Loucy (cell line): Measurements from ENCODE around the gene ZNF507.
A peak's percentile ranks its signal among the peaks of the same experiment; 100 is the strongest.

Experiments
- H2AFZ ChIP-seq: fragments of 200-600 bp; sonication (generic); 2 replicates; pipeline ENCODE4 v1.6.0; 2016; ENCODE audit warnings: antibody characterized with exemption, mild to moderate bottlenecking, low read length, moderate library complexity
- H3F3A ChIP-seq: fragments of 200-600 bp; 2 replicates; pipeline ENCODE4 v1.6.0; 2016; ENCODE audit warnings: antibody characterized with exemption, low read depth, mild to moderate bottlenecking
- H3K27me3 ChIP-seq: fragments of 200-600 bp; sonication (generic); 2 replicates; pipeline ENCODE4 v1.6.1; 2014; ENCODE audit warnings: low read length, mild to moderate bottlenecking; ENCODE audit not compliant: insufficient read depth, poor library complexity, severe bottlenecking
- H3K36me3 ChIP-seq: fragments of 200-600 bp; sonication (generic); 2 replicates; pipeline ENCODE4 v1.6.1; 2016; ENCODE audit warnings: low read length; ENCODE audit not compliant: insufficient read depth
- H3K4me1 ChIP-seq: fragments of 200-600 bp; sonication (generic); 2 replicates; pipeline ENCODE4 v1.5.1; 2014; ENCODE audit warnings: low read length, mild to moderate bottlenecking; ENCODE audit not compliant: insufficient read depth, poor library complexity, severe bottlenecking
- H3K4me2 ChIP-seq: fragments of 200-600 bp; sonication (generic); 2 replicates; pipeline ENCODE4 v1.6.0; 2014; ENCODE audit warnings: antibody characterized with exemption, low read length, low read depth, mild to moderate bottlenecking; ENCODE audit not compliant: poor library complexity, severe bottlenecking
- H3K4me3 ChIP-seq: fragments of 200-600 bp; sonication (generic); 2 replicates; pipeline ENCODE4 v1.5.1; 2014; ENCODE audit warnings: low read length, mild to moderate bottlenecking, mixed read lengths; ENCODE audit not compliant: poor library complexity, severe bottlenecking
- H3K79me2 ChIP-seq: fragments of 200-600 bp; sonication (generic); 2 replicates; pipeline ENCODE4 v1.6.1; 2014; ENCODE audit warnings: low read length; ENCODE audit not compliant: insufficient read depth
- H3K9ac ChIP-seq: fragments of 200-600 bp; sonication (generic); 2 replicates; pipeline ENCODE4 v1.6.0; 2014; ENCODE audit warnings: mild to moderate bottlenecking, low read depth, low read length, moderate library complexity; ENCODE audit not compliant: poor library complexity, severe bottlenecking
- H3K9me2 ChIP-seq: fragments of 200-600 bp; sonication (generic); replicated peaks from 2 replicates; pipeline ENCODE4 v1.6.1; 2016; ENCODE audit warnings: low read depth, low read length, mixed read lengths
- H3K9me3 ChIP-seq: fragments of 200-600 bp; sonication (generic); 2 replicates; pipeline ENCODE4 v1.6.1; 2014; ENCODE audit warnings: mild to moderate bottlenecking, antibody characterized with exemption, low read length, low read depth; ENCODE audit not compliant: insufficient read depth
- H4K20me1 ChIP-seq: fragments of 200-600 bp; sonication (generic); 2 replicates; pipeline ENCODE4 v1.6.0; 2014; ENCODE audit warnings: antibody characterized with exemption, low read length, mild to moderate bottlenecking; ENCODE audit not compliant: insufficient read depth, poor library complexity, severe bottlenecking
- CTCF ChIP-seq: fragments of 200-600 bp; sonication (generic); conservative IDR thresholded peaks from 2 replicates; pipeline ENCODE4 v1.5.1; 2014; ENCODE audit warnings: mild to moderate bottlenecking, antibody characterized with exemption, low read length
- EZH2phosphoT487 ChIP-seq: fragments of 200-600 bp; IDR thresholded peaks from 2 replicates; pipeline ENCODE4 v1.6.1; 2018; ENCODE audit warnings: antibody characterized with exemption, mild to moderate bottlenecking, moderate library complexity, borderline replicate concordance

ZNF507 gene

GRCh38 chr19:32316034-32316433, 29.4 kb upstream of the ZNF507 start:
- H3K27me3 ChIP-seq: no peaks in the 10 kb centered on the region
- H3K4me1 ChIP-seq: no peaks in the 10 kb centered on the region
- no peaks in the 10 kb centered on the region for H4K20me1 ChIP-seq
- H3K36me3 ChIP-seq: no peaks in the 10 kb centered on the region
- no peaks in the 10 kb centered on the region; the same call in 1 of the 2 replicates for H3K9me3 ChIP-seq
- TF ChIP-seq EZH2phosphoT487 (no peak), CTCF (no peak)
- H3F3A ChIP-seq: no peaks in the 10 kb centered on the region
- no peak overlapping the region for H3K4me3 ChIP-seq
- H3K4me2 ChIP-seq: no peak overlapping the region
- H3K79me2 ChIP-seq: no peaks in the 10 kb centered on the region
- no peaks in the 10 kb centered on the region for H3K9me2 ChIP-seq
- no peak overlapping the region for H3K9ac ChIP-seq
- H2AFZ ChIP-seq: no peak overlapping the region

GRCh38 chr19:32317086-32317485, 28.3 kb upstream of the ZNF507 start:
- Histone ChIP-seq H3K9me3 (no peaks in the 10 kb centered on the region; the same call in 1 of the 2 replicates), H3K9ac (no peak overlapping the region), H3K36me3 (no peaks in the 10 kb centered on the region), H3F3A (no peaks in the 10 kb centered on the region), H2AFZ (no peak overlapping the region), H3K79me2 (no peaks in the 10 kb centered on the region), H3K27me3 (no peaks in the 10 kb centered on the region), H3K4me2 (no peak overlapping the region), H3K9me2 (no peaks in the 10 kb centered on the region), H3K4me3 (no peak overlapping the region), H4K20me1 (no peaks in the 10 kb centered on the region), H3K4me1 (no peaks in the 10 kb centered on the region)
- TF ChIP-seq CTCF: no peak
- no peak for TF ChIP-seq EZH2phosphoT487

GRCh38 chr19:32318884-32319520, 26.4 kb upstream of the ZNF507 start:
- H3K9ac ChIP-seq: no peak overlapping the region
- no peaks in the 10 kb centered on the region for H3K4me1 ChIP-seq
- no peaks in the 10 kb centered on the region for H4K20me1 ChIP-seq
- no peak overlapping the region for H3K4me3 ChIP-seq
- no peaks in the 10 kb centered on the region for H3F3A ChIP-seq
- peak overlapping the region; percentile 33; the same call in 1 of the 2 replicates for H2AFZ ChIP-seq
- TF ChIP-seq EZH2phosphoT487: no peak
- TF ChIP-seq CTCF: peak; percentile 47; the same call in 1 of the 2 replicates
- no peaks in the 10 kb centered on the region for H3K9me2 ChIP-seq
- H3K4me2 ChIP-seq: no peak overlapping the region
- no peaks in the 10 kb centered on the region for H3K36me3 ChIP-seq
- H3K79me2 ChIP-seq: no peaks in the 10 kb centered on the region
- H3K27me3 ChIP-seq: no peaks in the 10 kb centered on the region
- H3K9me3 ChIP-seq: no peaks in the 10 kb centered on the region
